Erythroblast (primary cell): ENCODE measurements around the gene TATDN3.

ENCODE experiments used
- GATA1 ChIP-seq: IDR thresholded peaks from 2 replicates; pipeline ENCODE4 v1.6.1; 2011; ENCODE audit warnings: low read depth, mild to moderate bottlenecking, control low read depth, low read length, moderate library complexity
- POLR2A ChIP-seq: IDR thresholded peaks from 2 replicates; pipeline ENCODE4 v1.6.1; 2011; ENCODE audit warnings: mild to moderate bottlenecking, low read length

DNA sequence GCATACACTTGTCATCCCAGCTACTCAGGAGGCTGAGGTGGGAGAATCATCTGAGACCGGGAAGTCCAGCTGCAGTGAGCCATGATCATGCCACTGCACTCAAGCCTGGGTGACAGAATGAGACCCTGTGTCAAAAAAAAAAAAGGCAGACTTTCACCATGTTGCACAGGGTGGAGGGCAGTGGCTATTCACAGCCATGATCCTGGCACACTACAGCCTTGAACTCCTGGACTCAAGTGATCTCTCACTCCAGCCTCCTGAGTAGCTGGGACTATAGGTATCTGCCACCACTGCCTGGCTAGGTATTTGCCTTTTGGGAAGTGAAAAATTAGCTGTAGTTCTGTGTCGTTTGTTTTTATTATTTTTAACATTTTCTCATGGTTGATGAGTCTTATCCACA is 36.7 kb downstream of the TATDN3 start:
- no peak for TF ChIP-seq POLR2A
- TF ChIP-seq GATA1: no peak
